ENCODE measurements around the gene POLR2L.
A peak's percentile ranks its signal among the peaks of the same experiment; 100 is the strongest.

POLR2L gene

GRCh38 chr11:824942-825341 is 17.4 kb downstream of the POLR2L start:
- DNase-seq = peak; percentile 33

- peak; percentile 46 for DNase-seq
Measured at GRCh38 chr11:824292-824880, 17.9 kb downstream of the POLR2L start.

GRCh38 chr11:823441-824291 is 18.7 kb downstream of the POLR2L start:
- DNase-seq = peak; percentile 31

- no peak for DNase-seq
Measured at GRCh38 chr11:821512-822371, 20.6 kb downstream of the POLR2L start.

- no peak for DNase-seq
Measured at GRCh38 chr11:820655-821511, 21.4 kb downstream of the POLR2L start.

GRCh38 chr11:819943-820649 is 22.2 kb downstream of the POLR2L start:
- DNase-seq = peak; percentile 51

GRCh38 chr11:819129-819931 is 23.0 kb downstream of the POLR2L start:
- peak; percentile 39 for DNase-seq

- DNase-seq = no peak
Measured at GRCh38 chr11:818396-819128, 23.8 kb downstream of the POLR2L start, which contains the start of gene PNPLA2. Gene PNPLA2 (plus strand): TSS chr11:818914. CDS start chr11:819719, 805 bp downstream.

GRCh38 chr11:816433-816779 is 25.9 kb downstream of the POLR2L start:
- no peak for DNase-seq

GRCh38 chr11:815675-816432 is 26.5 kb downstream of the POLR2L start:
- no peak for DNase-seq

- no peak for DNase-seq
Measured at GRCh38 chr11:813456-814096, 28.8 kb downstream of the POLR2L start.

- DNase-seq = no peak
Measured at GRCh38 chr11:813072-813455, 29.3 kb downstream of the POLR2L start.

- DNase-seq = no peak
Measured at GRCh38 chr11:812390-812789, 29.9 kb downstream of the POLR2L start.

- no peak for DNase-seq
Measured at GRCh38 chr11:811446-812245, 30.7 kb downstream of the POLR2L start.

GRCh38 chr11:810040-810567 is 32.2 kb downstream of the POLR2L start:
- DNase-seq = no peak

GRCh38 chr11:809287-810039 is 32.9 kb downstream of the POLR2L start, which contains the start of gene RPLP2:
Gene RPLP2 (plus strand): TSS chr11:809967. CDS start chr11:810235, 268 bp downstream.
- peak; percentile 60 for DNase-seq

Measured in DMS79 treated with DMSO at 0.1 percent for 48 hours (cell line).